Panc1 (cell line): Measurements from ENCODE around the gene MAPRE2.

Source experiments
- SIN3A ChIP-seq: IDR thresholded peaks from 2 replicates; pipeline ENCODE4 v1.6.1; 2012; ENCODE audit warnings: low read depth, mild to moderate bottlenecking, low read length, moderate library complexity, borderline replicate concordance; ENCODE audit not compliant: insufficient read depth
- TF ChIP-seq, protein P1 (sequence below): fragments of 450-650 bp; IDR thresholded peaks from 2 replicates; pipeline ENCODE4 v1.5.1; 2017; ENCODE audit warnings: mild to moderate bottlenecking
- TF ChIP-seq, protein P2 (sequence below), 2 experiments: IDR thresholded peaks; 2 replicates each; pipeline ENCODE4 v1.6.1; 2011 to 2012; ENCODE audit warnings: low read depth in 2 of 2, control low read depth in 1 of 2, low read length in 1 of 2, mild to moderate bottlenecking in 1 of 2, moderate library complexity in 1 of 2; ENCODE audit not compliant: insufficient read depth in 1 of 2

DNA sequence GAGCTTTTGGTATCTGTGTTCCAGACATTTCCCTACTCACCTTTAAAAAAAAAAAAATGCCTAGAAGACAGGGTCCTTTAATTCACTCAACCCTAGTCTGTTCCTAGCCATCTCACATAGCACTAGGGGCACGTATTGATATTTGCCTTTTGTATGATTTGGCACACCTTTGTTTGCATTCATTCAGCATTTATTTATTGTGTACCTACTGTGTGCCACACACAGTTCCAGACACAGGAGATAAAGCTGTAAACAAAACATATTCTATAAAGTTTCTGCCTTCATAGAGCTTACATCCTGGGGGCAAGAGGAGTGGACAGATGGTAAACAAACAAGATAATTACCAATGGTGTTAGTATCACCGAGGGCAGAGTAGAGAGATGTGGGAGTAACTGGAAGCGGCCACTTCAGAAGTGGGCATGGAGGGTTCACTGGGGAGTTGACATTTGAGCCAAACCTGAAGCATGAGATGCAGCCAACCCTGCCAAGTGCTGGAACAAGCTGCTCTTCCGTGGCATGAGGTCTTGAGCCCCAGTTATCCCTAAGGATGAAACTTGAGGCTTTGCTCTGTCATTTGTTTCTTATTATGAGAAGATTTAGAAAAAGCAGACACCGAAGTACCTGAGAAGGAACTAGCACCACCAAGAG, 18.2 kb downstream of the MAPRE2 start:
- TF ChIP-seq, protein P1, sequence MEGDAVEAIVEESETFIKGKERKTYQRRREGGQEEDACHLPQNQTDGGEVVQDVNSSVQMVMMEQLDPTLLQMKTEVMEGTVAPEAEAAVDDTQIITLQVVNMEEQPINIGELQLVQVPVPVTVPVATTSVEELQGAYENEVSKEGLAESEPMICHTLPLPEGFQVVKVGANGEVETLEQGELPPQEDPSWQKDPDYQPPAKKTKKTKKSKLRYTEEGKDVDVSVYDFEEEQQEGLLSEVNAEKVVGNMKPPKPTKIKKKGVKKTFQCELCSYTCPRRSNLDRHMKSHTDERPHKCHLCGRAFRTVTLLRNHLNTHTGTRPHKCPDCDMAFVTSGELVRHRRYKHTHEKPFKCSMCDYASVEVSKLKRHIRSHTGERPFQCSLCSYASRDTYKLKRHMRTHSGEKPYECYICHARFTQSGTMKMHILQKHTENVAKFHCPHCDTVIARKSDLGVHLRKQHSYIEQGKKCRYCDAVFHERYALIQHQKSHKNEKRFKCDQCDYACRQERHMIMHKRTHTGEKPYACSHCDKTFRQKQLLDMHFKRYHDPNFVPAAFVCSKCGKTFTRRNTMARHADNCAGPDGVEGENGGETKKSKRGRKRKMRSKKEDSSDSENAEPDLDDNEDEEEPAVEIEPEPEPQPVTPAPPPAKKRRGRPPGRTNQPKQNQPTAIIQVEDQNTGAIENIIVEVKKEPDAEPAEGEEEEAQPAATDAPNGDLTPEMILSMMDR: no peak
- TF ChIP-seq, protein P2, sequence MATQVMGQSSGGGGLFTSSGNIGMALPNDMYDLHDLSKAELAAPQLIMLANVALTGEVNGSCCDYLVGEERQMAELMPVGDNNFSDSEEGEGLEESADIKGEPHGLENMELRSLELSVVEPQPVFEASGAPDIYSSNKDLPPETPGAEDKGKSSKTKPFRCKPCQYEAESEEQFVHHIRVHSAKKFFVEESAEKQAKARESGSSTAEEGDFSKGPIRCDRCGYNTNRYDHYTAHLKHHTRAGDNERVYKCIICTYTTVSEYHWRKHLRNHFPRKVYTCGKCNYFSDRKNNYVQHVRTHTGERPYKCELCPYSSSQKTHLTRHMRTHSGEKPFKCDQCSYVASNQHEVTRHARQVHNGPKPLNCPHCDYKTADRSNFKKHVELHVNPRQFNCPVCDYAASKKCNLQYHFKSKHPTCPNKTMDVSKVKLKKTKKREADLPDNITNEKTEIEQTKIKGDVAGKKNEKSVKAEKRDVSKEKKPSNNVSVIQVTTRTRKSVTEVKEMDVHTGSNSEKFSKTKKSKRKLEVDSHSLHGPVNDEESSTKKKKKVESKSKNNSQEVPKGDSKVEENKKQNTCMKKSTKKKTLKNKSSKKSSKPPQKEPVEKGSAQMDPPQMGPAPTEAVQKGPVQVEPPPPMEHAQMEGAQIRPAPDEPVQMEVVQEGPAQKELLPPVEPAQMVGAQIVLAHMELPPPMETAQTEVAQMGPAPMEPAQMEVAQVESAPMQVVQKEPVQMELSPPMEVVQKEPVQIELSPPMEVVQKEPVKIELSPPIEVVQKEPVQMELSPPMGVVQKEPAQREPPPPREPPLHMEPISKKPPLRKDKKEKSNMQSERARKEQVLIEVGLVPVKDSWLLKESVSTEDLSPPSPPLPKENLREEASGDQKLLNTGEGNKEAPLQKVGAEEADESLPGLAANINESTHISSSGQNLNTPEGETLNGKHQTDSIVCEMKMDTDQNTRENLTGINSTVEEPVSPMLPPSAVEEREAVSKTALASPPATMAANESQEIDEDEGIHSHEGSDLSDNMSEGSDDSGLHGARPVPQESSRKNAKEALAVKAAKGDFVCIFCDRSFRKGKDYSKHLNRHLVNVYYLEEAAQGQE (IDR thresholded peaks at IDR 0.05; ENCODE audit: insufficient read depth in 1 of 2, low read depth in 2 of 2, low read length in 1 of 2): no peak
- TF ChIP-seq SIN3A: no peak
